CD8-positive, alpha-beta memory T cell (primary cell): ENCODE measurements around the gene PCGF1. TPM values are rescaled to one million over a fixed set of nuclear protein-coding genes. Genes with fewer than 3 reads are reported as not detected.

Source experiments
- CTCF ChIA-PET: fragments of 350-600 bp; sonication (Branson Sonifier 250); formaldehyde crosslinking; loops from one replicate; lab custom pipeline; 2021; ENCODE audit warnings: antibody characterized with exemption; lab: Charles Lee
- POLR2A ChIA-PET: fragments of 350-600 bp; sonication (Branson Sonifier 250); formaldehyde crosslinking; loops from one replicate; lab custom pipeline; 2021; ENCODE audit warnings: antibody characterized with exemption; lab: Charles Lee
- DNase-seq, 5 donors: peaks; one replicate each; pipeline versions ENCODE4 v3.0.0 to v3.0.0-alpha.2; 2020 to 2022; ENCODE audit warnings: mixed read lengths in 1 of 5
- H3K27ac ChIP-seq: one replicate; pipeline ENCODE4 v1.7.0; 2013; ENCODE audit warnings: low read depth, mild to moderate bottlenecking, low read length, moderate library complexity
- H3K27me3 ChIP-seq: 2 replicates; pipeline ENCODE4 v1.7.0; 2013; ENCODE audit warnings: low read length, mild to moderate bottlenecking; ENCODE audit not compliant: insufficient read depth, poor library complexity, severe bottlenecking
- H3K36me3 ChIP-seq: 2 replicates; pipeline ENCODE4 v1.7.0; 2013; ENCODE audit warnings: mild to moderate bottlenecking, low read length, moderate library complexity; ENCODE audit not compliant: insufficient read depth
- H3K4me1 ChIP-seq: 2 replicates; pipeline ENCODE4 v1.7.0; 2013; ENCODE audit warnings: mild to moderate bottlenecking, low read length, moderate library complexity; ENCODE audit not compliant: insufficient read depth
- H3K4me3 ChIP-seq: 2 replicates; pipeline ENCODE4 v1.7.0; 2013; ENCODE audit warnings: mild to moderate bottlenecking, low read length
- H3K9me3 ChIP-seq: 2 replicates; pipeline ENCODE4 v1.7.0; 2013; ENCODE audit warnings: mild to moderate bottlenecking, low read length
- H3K27ac Mint-ChIP-seq, 8 donors: one replicate each; pipeline ENCODE4 v1.8.0; 2020 to 2021; ENCODE audit warnings: mixed read lengths in 8 of 8, mild to moderate bottlenecking in 6 of 8, inconsistent platforms in 3 of 8, moderate library complexity in 3 of 8
- H3K27me3 Mint-ChIP-seq, 2 donors: one replicate each; pipeline ENCODE4 v1.8.0; 2020 to 2021; ENCODE audit warnings: mixed read lengths in 2 of 2, mild to moderate bottlenecking in 1 of 2, moderate library complexity in 1 of 2
- H3K36me3 Mint-ChIP-seq, 3 donors: one replicate each; pipeline ENCODE4 v1.8.0; 2020 to 2021; ENCODE audit warnings: mixed read lengths in 3 of 3, inconsistent platforms in 1 of 3, mild to moderate bottlenecking in 1 of 3
- H3K4me1 Mint-ChIP-seq, 3 donors: one replicate each; pipeline ENCODE4 v1.8.0; 2020 to 2021; ENCODE audit warnings: mixed read lengths in 3 of 3, inconsistent platforms in 1 of 3, mild to moderate bottlenecking in 1 of 3
- H3K4me3 Mint-ChIP-seq, 7 donors: one replicate each; pipeline ENCODE4 v1.8.0; 2020 to 2021; ENCODE audit warnings: mixed read lengths in 7 of 7, mild to moderate bottlenecking in 6 of 7, moderate library complexity in 4 of 7, inconsistent platforms in 2 of 7
- H3K9me3 Mint-ChIP-seq, 5 donors: one replicate each; pipeline ENCODE4 v1.8.0; 2020 to 2022; ENCODE audit warnings: mixed read lengths in 5 of 5, mild to moderate bottlenecking in 3 of 5, moderate library complexity in 2 of 5, inconsistent platforms in 1 of 5
- polyA plus RNA-seq: library from polyadenylated mRNA; unstranded; fragments of 300-500 nt; fragmentation: Illumina TruSeq; gene quantifications from one replicate; pipeline ENCODE4 v1.2.3, GENCODE V29; 2021
- total RNA-seq, 2 experiments: library from RNA; stranded (reverse); gene quantifications; one replicate each; pipeline ENCODE4 v1.2.3, GENCODE V29; 2021

PCGF1 gene
- total and polyA plus RNA-seq, 3 experiments from 2014 or later = 17.2 to 38.7 (median 29.6) TPM

GRCh38 chr2:74528600-74529356, 21.3 kb upstream of the PCGF1 start:
- Histone ChIP-seq H3K4me3 (peak overlapping the region; percentile 94), H3K27ac (peak overlapping the region; percentile 86), H3K27me3 (no peaks in the 10 kb centered on the region), H3K36me3 (peaks cover 20% of the 10 kb centered on the region), H3K4me1 (peaks cover 28% of the 10 kb centered on the region), H3K9me3 (no peaks in the 10 kb centered on the region)
- ChIA-PET CTCF (interaction anchor here (0.9 to 5.1 kb wide), 5 partner anchors 10 to 74 kb away, joined by 3 to 42 read pairs (median 4); partner anchors contain the start of genes CCDC142 and TTC31), POLR2A (interaction anchor here (0.6 to 1.9 kb wide), 8 partner anchors 16 to 350 kb away, joined by 3 to 12 read pairs (median 4); partner anchors contain the start of genes CCDC142, INO80B, MOB1A and PCGF1)
- Mint-ChIP-seq H3K9me3 (no peaks in the 10 kb centered on the region), H3K4me3 (peak overlapping the region; percentile 87 to 97 (median 95)), H3K27ac (peak overlapping the region; percentile 51 to 98 (median 95)), H3K36me3 (peaks cover 15 to 58% (median 17%) of the 10 kb centered on the region in 3 donors), H3K4me1 (peaks cover 32 to 44% (median 38%) of the 10 kb centered on the region in 3 donors), H3K27me3 (peaks cover 0 to 2% of the 10 kb centered on the region in 2 donors)
- no peak for DNase-seq

- peaks cover 28% of the 10 kb centered on the region for H3K4me1 ChIP-seq
- POLR2A ChIA-PET = interaction anchor here (0.7 kb wide), 1 partner anchor 73 kb away, joined by 3 read pairs; the partner anchor contains the start of gene INO80B
- no peak overlapping the region for H3K27ac ChIP-seq
- CTCF ChIA-PET = interaction anchor here (1.3 to 1.7 kb wide), 2 partner anchors 28 to 73 kb away, joined by 3 to 5 read pairs; partner anchors contain the start of gene LBX2
- Mint-ChIP-seq H3K27ac (peak overlapping the region in 3 of 8 donors; percentile 29 to 83 (median 51)), H3K27me3 (peaks cover 0 to 2% of the 10 kb centered on the region in 2 donors), H3K4me1 (peaks cover 32 to 44% (median 38%) of the 10 kb centered on the region in 3 donors), H3K9me3 (no peaks in the 10 kb centered on the region), H3K36me3 (peaks cover 15 to 50% (median 17%) of the 10 kb centered on the region in 3 donors), H3K4me3 (peak overlapping the region; percentile 74 to 97 (median 95))
- H3K36me3 ChIP-seq = peaks cover 16% of the 10 kb centered on the region
- no peak for DNase-seq
- H3K9me3 ChIP-seq = no peaks in the 10 kb centered on the region
- H3K27me3 ChIP-seq = no peaks in the 10 kb centered on the region
- no peak overlapping the region for H3K4me3 ChIP-seq
Observed at GRCh38 chr2:74527741-74528140, 20.2 kb upstream of the PCGF1 start.

- peaks cover 28 to 37% (median 32%) of the 10 kb centered on the region in 3 donors for H3K4me1 Mint-ChIP-seq
- H3K4me1 ChIP-seq = peaks cover 25% of the 10 kb centered on the region
Observed at GRCh38 chr2:74526649-74527230, 19.2 kb upstream of the PCGF1 start.

GRCh38 chr2:74525717-74526648, 18.5 kb upstream of the PCGF1 start, which contains the start of gene DQX1:
DQX1 (minus strand) TSS chr2:74526231; CDS start chr2:74525729, 502 bp downstream.
- no peak for DNase-seq
- peak within 1 kb of the TSS in 6 of 8 donors; percentile 12 to 71 (median 49) for H3K27ac Mint-ChIP-seq
- H3K4me3 Mint-ChIP-seq = peak within 1 kb of the TSS in 2 of 7 donors; percentile 64 to 82

More at GRCh38 chr2:74526649-74527230, 19.2 kb upstream of the PCGF1 start:
- Mint-ChIP-seq H3K27ac (peak overlapping the region in 4 of 8 donors; percentile 12 to 61 (median 32)), H3K27me3 (peaks cover 0 to 5% of the 10 kb centered on the region in 2 donors), H3K4me3 (peak overlapping the region in 2 of 7 donors; percentile 64 to 82), H3K36me3 (peaks cover 15 to 41% (median 17%) of the 10 kb centered on the region in 3 donors), H3K9me3 (no peaks in the 10 kb centered on the region)
- Histone ChIP-seq H3K4me3 (no peak overlapping the region), H3K27me3 (no peaks in the 10 kb centered on the region), H3K9me3 (no peaks in the 10 kb centered on the region), H3K36me3 (peaks cover 12% of the 10 kb centered on the region), H3K27ac (no peak overlapping the region)
- ChIA-PET POLR2A (interaction anchor here (0.6 to 1.3 kb wide), 3 partner anchors 24 to 44 kb away, joined by 3 to 4 read pairs (median 3); partner anchors contain the start of genes CCDC142 and TTC31), CTCF (interaction anchor here (0.8 to 1.7 kb wide), 3 partner anchors 23 to 29 kb away, joined by 3 to 5 read pairs (median 3); partner anchors contain the start of gene LBX2)
- DNase-seq = no peak

GRCh38 chr2:74524955-74525716, 17.6 kb upstream of the PCGF1 start:
- H3K36me3 ChIP-seq = peaks cover 12% of the 10 kb centered on the region
- CTCF ChIA-PET = interaction anchor here (1.1 kb wide), 1 partner anchor 42 kb away, joined by 4 read pairs; the partner anchor contains the start of genes CCDC142 and TTC31
- DNase-seq = no peak
- no peaks in the 10 kb centered on the region for H3K9me3 ChIP-seq
- H3K9me3 Mint-ChIP-seq = no peaks in the 10 kb centered on the region
- H3K4me1 Mint-ChIP-seq = peaks cover 15 to 23% (median 18%) of the 10 kb centered on the region in 3 donors
- peaks cover 12% of the 10 kb centered on the region for H3K4me1 ChIP-seq
- POLR2A ChIA-PET = interaction anchor here (0.9 kb wide), 1 partner anchor 68 kb away, joined by 3 read pairs; no protein-coding TSS in a partner anchor
- peak overlapping the region in 2 of 8 donors; percentile 45 to 71 for H3K27ac Mint-ChIP-seq
- H3K4me3 ChIP-seq = no peak overlapping the region
- H3K27ac ChIP-seq = no peak overlapping the region
- H3K4me3 Mint-ChIP-seq = no peak overlapping the region
- peaks cover 7 to 8% of the 10 kb centered on the region in 2 donors for H3K27me3 Mint-ChIP-seq
- H3K27me3 ChIP-seq = peaks cover 5% of the 10 kb centered on the region
- peaks cover 15 to 38% (median 17%) of the 10 kb centered on the region in 3 donors for H3K36me3 Mint-ChIP-seq

More at GRCh38 chr2:74525717-74526648, 18.5 kb upstream of the PCGF1 start, which contains the start of gene DQX1:
- H3K9me3 Mint-ChIP-seq = no peaks in the 10 kb centered on the region
- H3K36me3 Mint-ChIP-seq = peaks cover 15 to 39% (median 17%) of the 10 kb centered on the region in 3 donors
- peaks cover 20 to 29% (median 24%) of the 10 kb centered on the region in 3 donors for H3K4me1 Mint-ChIP-seq
- Histone ChIP-seq H3K4me3 (no peak within 1 kb of the TSS), H3K36me3 (peaks cover 12% of the 10 kb centered on the region), H3K27me3 (no peaks in the 10 kb centered on the region), H3K27ac (no peak within 1 kb of the TSS), H3K9me3 (no peaks in the 10 kb centered on the region), H3K4me1 (peaks cover 17% of the 10 kb centered on the region)
- peaks cover 0 to 5% of the 10 kb centered on the region in 2 donors for H3K27me3 Mint-ChIP-seq
- POLR2A ChIA-PET = interaction anchor here (0.9 to 1.3 kb wide), 3 partner anchors 23 to 68 kb away, joined by 3 read pairs; partner anchors contain the start of genes CCDC142 and TTC31
- CTCF ChIA-PET = interaction anchor here (1.1 to 1.7 kb wide), 3 partner anchors 26 to 43 kb away, joined by 3 to 5 read pairs (median 4); partner anchors contain the start of genes CCDC142, LBX2 and TTC31

- no peak for DNase-seq
- CTCF ChIA-PET = no interaction called here
- Mint-ChIP-seq H3K4me1 (peaks cover 14 to 21% (median 17%) of the 10 kb centered on the region in 3 donors), H3K27ac (no peak overlapping the region), H3K4me3 (no peak overlapping the region), H3K9me3 (no peaks in the 10 kb centered on the region), H3K36me3 (peaks cover 15 to 30% (median 17%) of the 10 kb centered on the region in 3 donors), H3K27me3 (peaks cover 19% of the 10 kb centered on the region in 2 donors)
- H3K27ac ChIP-seq = no peak overlapping the region
- H3K4me3 ChIP-seq = no peak overlapping the region
- POLR2A ChIA-PET = interaction anchor here (0.7 kb wide), 1 partner anchor 15 kb away, joined by 4 read pairs; no protein-coding TSS in a partner anchor
- peaks cover 10% of the 10 kb centered on the region for H3K4me1 ChIP-seq
- H3K36me3 ChIP-seq = peaks cover 12% of the 10 kb centered on the region
- H3K9me3 ChIP-seq = no peaks in the 10 kb centered on the region
- peaks cover 17% of the 10 kb centered on the region for H3K27me3 ChIP-seq
Observed at GRCh38 chr2:74524005-74524404, 16.5 kb upstream of the PCGF1 start.
